Measurements from ENCODE around the gene DNAJC16.
"Not testable (repeated sequence)": the region's sequence is repeated elsewhere in the genome, so short reads cannot be mapped to it uniquely, and the experiment has no call there.

The DNAJC16 gene

GRCh38 chr1:15485636-15486035 lies 41.0 kb upstream of the DNAJC16 start:
- in situ Hi-C loops (cut with HindIII; ENCODE audit: low sequenced_read_pairs), result no loop called here
- no peak for DNase-seq (ENCODE audit: low read depth, low spot score)
- TF ChIP-seq CTCF (IDR thresholded peaks at IDR 0.05; ENCODE audit: low read depth, low read length), result no peak
- no peak overlapping the region for H3K4me3 ChIP-seq (ENCODE audit: low read depth, low read length)

DNA sequence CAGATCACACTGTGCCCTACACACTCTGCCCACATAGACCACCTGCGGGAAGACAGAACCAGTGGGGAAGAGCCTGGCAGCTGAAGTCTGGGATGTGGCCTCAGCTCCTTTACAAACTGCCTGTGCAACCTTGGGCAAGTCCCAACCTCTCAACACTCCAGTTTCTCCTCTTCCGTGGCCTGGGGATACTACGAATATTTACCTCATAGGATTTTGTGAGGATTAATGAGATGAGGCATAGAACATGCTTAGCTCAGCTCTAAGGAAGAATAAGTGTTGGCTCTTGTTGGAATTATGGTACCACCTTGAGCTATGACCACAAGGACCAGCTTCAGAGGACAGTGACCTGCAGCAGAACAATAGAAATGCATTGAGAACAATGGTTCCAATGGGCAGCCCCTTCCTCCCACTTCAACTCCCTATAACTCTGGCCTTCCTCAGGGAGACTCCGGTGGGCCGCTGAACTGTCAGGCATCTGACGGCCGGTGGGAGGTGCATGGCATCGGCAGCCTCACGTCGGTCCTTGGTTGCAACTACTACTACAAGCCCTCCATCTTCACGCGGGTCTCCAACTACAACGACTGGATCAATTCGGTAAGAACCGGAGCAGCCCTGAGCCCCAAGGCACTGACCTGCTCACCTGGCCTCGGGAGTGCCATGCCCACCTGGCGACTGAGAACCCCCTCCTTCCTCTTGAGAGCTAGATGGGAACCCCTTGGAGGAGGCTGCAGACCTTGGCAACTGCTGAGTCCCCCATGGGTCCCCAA lies 39.6 kb upstream of the DNAJC16 start:
- DNase-seq (ENCODE audit: low read depth, low spot score); in situ Hi-C loops (cut with HindIII; ENCODE audit: low sequenced_read_pairs); H3K4me3 ChIP-seq (ENCODE audit: low read depth, low read length): not testable (repeated sequence)

DNA sequence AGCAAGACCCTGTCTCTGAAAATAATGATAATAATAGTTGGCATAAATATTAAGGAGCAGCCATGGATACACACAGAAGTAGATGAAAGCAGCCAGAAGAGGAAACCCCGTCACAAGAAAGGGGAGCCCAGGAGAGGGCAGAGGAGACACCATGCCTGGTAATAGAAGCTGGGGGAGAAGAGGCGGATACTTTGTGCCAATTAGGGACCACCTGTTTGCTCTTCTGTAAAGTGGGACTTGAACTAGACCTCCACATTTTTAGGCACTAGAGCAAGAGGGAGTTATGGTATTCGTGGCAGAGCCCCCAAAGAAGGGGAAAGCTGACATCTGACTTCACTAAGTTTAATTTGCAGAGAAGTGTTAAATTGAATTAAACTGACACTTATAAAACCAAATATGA lies 38.3 kb upstream of the DNAJC16 start:
- DNase-seq (ENCODE audit: low read depth, low spot score), result no peak
- in situ Hi-C loops (cut with HindIII; ENCODE audit: low sequenced_read_pairs), result no loop called here
- no peak for TF ChIP-seq CTCF (IDR thresholded peaks at IDR 0.05; ENCODE audit: low read depth, low read length)
- no peak overlapping the region for H3K4me3 ChIP-seq (ENCODE audit: low read depth, low read length)

DNA sequence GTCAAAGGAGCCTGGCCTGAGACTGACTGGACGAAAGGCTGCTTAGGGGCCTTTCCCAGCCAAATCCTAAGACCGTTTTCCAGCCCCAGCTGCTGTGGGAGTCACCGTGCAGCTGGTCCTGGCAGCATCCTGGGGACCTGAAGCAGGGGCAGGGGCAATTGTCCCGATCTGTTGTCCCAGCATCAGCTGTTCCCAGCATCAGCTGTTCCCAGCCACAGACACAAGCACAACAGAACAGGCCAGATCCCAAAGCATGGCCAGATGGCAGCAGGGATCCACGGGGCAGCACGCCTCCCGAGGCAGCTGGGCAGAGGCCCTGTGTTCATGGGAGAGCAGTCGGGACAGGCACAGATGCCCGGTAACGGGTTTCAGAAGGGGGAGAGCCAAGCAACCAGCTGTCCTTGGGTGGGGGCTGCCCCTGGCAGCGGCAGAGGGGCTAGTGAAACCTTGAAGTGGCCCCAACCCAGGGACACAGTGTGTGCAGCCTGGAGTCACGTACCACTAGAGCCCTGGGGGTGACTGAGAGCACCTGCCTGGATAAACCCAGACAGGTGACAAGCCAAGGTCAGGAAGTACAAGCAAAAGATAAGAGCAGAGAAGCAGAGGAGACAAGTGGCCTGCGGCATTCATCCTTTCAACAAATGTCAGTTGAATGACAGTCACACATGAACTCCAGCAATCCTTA lies 37.5 kb upstream of the DNAJC16 start:
- H3K4me3 ChIP-seq (ENCODE audit: low read depth, low read length), result no peak overlapping the region
- DNase-seq (ENCODE audit: low read depth, low spot score), result no peak
- in situ Hi-C loops (cut with HindIII; ENCODE audit: low sequenced_read_pairs), result no loop called here

DNA sequence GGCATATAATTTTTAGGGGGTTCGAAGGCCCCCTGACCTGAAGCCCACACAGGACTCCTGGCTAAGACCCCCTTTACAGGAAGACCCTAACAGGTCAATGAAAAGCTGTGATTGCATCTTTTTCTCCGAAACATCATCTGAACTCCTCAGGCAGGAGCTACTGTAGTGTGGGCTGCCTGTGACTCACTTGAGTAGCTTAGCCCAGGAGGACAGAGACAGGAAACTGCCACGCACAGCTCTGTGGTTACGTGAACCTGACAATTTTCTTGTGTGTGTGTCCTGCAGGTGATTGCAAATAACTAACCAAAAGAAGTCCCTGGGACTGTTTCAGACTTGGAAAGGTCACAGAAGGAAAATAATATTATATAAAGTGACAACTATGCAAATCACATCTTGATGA lies 35.6 kb upstream of the DNAJC16 start:
- in situ Hi-C loops (cut with HindIII; ENCODE audit: low sequenced_read_pairs), result not testable (repeated sequence)

More for the DNA sequence above, 37.5 kb upstream of the DNAJC16 start:
- TF ChIP-seq CTCF (IDR thresholded peaks at IDR 0.05; ENCODE audit: low read depth, low read length), result no peak

GRCh38 chr1:15492596-15492995 lies 34.1 kb upstream of the DNAJC16 start:
- no peak for TF ChIP-seq CTCF (IDR thresholded peaks at IDR 0.05; ENCODE audit: low read depth, low read length)
- no peak overlapping the region for H3K4me3 ChIP-seq (ENCODE audit: low read depth, low read length)
- in situ Hi-C loops (cut with HindIII; ENCODE audit: low sequenced_read_pairs), result no loop called here
- no peak for DNase-seq (ENCODE audit: low read depth, low spot score)

More for the DNA sequence above, 35.6 kb upstream of the DNAJC16 start:
- not testable (repeated sequence) for DNase-seq (ENCODE audit: low read depth, low spot score); H3K4me3 ChIP-seq (ENCODE audit: low read depth, low read length)

- TF ChIP-seq CTCF (IDR thresholded peaks at IDR 0.05; ENCODE audit: low read depth, low read length), result no peak
- no peak overlapping the region for H3K4me3 ChIP-seq (ENCODE audit: low read depth, low read length)
- DNase-seq (ENCODE audit: low read depth, low spot score), result no peak
- in situ Hi-C loops (cut with HindIII; ENCODE audit: low sequenced_read_pairs), result no loop called here
These were observed 32.7 kb upstream of the DNAJC16 start for GRCh38 chr1:15493869-15494390.

All from astrocyte of the spinal cord (primary cell).